Fibroblast of skin of back (primary cell): ENCODE results near the gene TREML1.
"Not testable (repeated sequence)": the region's sequence is repeated elsewhere in the genome, so short reads cannot be mapped to it uniquely, and the experiment has no call there.

ENCODE experiments used
- DNase-seq: peaks from one replicate; pipeline ENCODE4 v3.0.0-alpha.2; 2013

Gene TREML1

DNA sequence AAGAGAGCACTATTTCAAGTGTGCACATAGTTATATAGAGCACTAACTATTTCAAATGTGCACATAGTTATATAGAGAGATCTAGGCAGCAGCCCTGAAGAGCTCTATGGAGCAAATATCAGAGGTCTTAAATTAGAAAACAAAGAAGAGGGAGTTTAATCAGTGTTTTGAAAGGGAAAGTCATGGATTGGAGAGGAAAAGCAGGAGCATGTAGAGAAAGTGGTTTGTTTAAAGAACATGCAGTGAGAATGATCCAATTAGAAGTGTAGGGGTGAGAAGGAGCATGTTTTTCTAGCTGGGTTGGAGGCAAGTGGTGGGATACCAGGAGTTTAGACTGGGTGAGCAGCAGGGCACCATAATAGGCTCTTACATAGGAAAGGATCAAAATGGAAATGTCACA, 17.2 kb downstream of the TREML1 start:
- DNase-seq, result no peak

DNA sequence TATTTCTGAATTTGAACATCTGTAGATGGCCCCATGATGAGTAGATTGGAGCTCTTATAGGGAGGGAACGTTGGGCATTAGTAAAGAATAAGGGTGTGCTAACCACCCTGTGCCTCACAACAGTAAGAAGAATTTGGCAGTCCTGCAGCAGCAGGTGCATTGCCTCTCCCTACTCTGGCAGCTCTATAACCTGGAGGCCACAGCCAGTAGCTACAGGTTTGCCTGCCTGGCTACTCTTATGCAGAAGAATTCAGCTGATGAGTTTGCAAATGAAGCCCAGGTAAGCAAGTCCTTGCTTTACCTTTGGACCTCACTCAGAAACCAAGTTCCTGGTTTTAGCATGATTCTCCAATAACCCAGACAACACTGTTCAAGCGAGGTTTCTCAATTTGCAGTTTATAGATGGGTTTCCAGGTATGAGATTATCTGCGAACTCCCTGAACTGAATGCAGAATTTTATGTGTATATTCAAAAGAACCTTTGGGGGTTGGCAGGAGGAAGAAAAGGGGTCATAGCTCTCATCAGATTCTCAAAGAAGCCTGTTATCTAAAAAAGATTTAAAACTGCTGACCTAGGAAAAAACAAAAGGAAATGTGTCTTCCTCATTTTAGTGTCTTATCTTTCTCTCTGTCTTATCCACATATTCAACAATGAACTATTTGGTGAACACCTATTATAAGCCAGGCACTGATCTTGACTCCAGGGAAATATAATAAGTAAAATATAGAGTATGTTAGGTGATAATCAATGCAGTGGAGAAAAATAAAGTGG, 18.9 kb downstream of the TREML1 start:
- no peak for DNase-seq

DNA sequence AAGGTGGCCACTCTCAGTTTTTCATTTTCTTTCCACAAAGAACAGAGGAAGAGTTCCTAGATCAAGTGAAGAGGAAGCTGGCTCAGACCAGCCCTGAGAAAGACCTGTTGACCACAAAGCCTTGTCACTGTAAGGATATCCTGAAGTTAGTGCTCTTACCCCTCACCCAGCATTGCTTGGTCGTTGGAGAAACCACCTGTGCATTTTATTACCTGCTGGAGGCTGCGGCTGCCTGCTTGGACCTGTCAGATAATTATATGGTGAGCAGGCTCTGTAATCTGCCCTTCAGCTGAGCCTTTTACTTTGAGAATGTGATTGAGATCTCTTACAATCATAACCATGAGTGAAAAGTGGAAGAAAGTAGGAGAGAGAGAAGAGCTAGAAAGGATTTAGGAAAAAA, 21.9 kb downstream of the TREML1 start:
- DNase-seq, result no peak

DNA sequence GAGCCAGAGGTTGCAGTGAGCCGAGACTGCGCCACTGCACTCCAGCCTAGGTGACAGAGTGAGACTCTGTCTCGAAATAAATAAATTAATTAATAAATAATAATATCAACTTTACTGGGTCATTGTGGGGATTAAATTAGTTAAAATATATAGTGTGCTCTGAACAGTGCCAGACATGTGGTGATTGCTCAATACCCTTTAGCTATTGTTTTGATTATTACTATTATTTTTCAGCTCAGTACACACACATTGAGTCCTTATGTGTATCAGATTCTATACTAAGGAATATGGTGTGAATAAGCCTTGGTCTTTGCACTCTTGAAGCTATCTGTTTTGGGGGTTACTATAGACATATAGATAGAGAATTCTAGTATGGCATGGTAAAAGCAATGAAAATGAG, 28.9 kb downstream of the TREML1 start:
- DNase-seq, result no peak

DNA sequence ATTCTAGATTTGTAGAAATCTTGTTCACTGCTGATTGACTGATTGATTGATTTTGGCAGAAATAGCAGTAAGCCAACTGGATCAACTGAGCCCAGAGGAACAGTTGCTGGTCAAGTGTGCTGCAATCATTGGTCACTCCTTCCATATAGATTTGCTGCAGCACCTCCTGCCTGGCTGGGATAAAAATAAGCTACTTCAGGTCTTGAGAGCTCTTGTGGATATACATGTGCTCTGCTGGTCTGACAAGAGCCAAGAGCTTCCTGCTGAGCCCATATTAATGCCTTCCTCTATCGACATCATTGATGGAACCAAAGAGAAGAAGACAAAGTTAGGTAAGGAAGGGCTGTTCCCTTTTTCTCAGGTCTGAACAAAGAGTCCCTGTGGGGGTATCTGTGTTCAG, 31.2 kb downstream of the TREML1 start:
- no peak for DNase-seq

DNA sequence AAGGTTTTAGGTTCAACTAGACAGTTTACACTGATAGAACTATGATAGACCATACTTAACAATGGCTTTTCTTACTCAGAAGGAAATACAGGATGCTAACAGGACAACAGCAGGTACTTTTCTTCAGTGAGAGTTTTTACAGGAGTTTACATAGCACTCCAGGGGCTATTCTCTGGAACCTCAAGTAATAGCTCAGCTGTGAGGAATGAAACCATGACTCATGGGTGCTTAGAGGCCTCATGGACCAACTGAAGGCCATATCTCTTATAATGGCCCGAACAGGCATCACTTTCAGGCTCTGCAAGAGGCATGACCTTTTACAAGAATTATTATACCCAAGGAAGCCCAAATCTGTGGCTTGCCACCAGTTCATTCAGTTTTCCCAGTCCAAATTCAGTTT, 31.8 kb downstream of the TREML1 start:
- peak; percentile 21 for DNase-seq

DNA sequence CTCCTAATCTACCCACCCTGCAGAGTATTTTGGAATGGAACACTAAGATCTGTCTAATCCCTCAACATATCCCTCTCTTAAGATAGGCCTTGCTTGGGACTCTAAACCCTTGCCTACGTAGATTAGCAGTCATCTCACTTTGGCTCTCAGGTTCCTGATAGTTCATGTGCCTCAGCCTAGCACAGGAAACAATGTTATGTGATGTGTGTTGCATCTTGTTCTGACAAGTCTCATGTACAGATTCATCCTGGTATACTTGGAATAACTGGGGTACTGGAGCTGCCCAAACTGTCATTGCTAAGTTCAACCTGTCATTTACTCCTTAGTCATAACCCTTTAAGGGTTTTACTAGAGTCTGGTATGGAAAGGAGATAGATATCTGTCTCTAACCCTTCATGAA, 34.1 kb downstream of the TREML1 start:
- DNase-seq, result no peak

DNA sequence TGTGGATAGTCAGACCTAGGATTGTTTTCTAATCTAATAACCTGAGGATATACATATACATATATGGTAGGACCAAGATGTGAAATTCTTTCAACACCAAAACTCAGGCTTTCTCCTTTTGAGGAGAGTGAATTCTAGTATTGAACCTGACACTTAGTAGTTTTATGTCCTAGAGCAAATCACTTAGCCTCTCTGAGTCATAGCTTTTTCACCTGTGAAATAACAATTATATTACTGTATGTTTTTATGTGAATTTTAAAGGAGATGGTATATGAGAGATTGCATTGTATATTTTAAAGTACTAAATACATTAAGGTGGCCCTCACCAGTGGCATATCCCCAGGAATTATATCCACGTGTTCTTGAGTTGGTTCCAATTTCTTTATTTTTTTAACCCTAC, 34.6 kb downstream of the TREML1 start:
- DNase-seq, result no peak

DNA sequence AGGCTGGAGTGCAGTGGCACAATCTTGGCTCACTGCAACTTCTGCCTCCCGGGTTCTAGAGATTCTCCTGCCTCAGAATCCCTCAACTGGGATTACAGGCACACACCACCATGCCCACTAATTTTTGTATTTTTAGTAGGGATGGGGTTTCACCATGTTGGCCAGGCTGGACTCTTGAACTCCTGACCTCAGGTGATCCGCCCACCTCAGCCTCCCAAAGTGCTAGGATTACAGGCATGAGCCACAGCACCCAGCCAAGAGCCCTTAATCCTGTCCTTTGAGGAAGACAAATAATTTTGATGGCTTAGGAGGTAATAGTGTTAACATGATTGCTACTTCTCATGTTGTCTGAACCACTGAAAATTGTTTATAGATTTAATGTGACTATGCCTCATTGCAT, 39.1 kb downstream of the TREML1 start:
- DNase-seq, result not testable (repeated sequence)

DNA sequence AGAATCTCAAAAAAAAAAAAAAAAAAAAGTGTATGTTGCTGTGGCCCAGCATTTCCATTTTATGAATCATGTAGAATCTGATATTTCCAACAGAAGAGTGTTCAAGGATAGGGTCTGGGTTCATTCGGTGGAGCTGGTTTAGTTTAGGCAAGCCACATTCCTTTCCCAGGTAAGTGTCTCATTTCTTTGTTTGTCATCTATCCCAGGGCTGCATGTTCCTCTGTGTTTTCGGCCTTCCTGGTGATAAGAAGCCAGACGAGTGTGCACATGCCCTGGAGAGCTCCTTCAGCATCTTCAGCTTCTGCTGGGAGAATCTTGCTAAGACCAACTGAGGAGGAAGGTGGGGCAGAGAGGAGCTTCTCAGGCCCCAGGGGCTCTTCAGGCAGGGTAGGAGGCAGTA, 43.1 kb downstream of the TREML1 start:
- no peak for DNase-seq

DNA sequence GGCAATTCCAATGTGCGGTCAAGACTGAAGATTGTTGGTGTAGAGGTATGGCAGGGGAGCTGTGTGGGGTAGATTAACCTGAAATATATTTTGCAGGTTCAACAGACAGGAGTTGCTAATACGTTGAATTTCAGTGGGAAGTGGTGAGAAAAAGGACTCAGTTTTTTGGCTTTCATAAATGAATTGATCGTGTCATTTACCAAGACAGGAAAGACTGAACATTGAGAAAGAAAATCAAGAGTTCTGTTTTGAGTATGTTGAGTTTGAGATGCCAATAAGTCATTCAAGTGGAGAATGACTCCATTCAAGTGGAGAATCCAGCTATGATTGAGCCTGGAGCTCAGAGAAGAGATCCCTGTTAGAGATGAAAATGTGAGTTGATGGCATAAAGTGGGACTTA, 50.3 kb downstream of the TREML1 start:
- no peak for DNase-seq

DNA sequence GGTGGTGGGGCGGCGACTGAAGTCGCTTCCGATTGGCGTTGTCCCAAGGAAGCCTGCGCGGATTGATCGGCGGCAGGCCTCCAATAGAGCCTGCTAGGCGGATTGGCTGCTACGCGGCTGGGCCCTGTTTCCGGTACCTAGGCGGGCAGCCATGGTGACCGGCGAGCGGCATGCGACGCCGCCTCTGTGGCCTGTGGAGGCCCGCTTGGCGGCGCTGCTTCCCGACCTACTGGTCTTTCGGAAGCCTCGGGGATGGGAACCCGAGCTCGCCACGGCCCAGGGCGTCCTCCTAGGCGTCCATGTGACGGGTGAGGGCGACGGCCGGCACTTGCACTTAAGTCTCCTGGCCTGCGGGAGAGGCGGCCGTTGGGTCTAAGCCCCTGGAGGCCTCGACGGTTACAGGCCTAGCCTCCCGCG, 53.3 kb downstream of the TREML1 start:
- DNase-seq, result no peak
